T47D (cell line): Measurements from ENCODE around the gene FKBP2.

Experiments
- DNase-seq, 2 experiments: peaks; one replicate each; pipeline versions ENCODE4 v3.0.0 to v3.0.0-alpha.2; 2011 to 2012; ENCODE audit warnings: low read depth in 1 of 2, low spot score in 1 of 2
- JUND ChIP-seq: IDR thresholded peaks from 2 replicates; pipeline ENCODE4 v1.6.1; 2012; ENCODE audit warnings: low read depth
- in situ Hi-C: cut with HindIII; loops from 2 replicates; pipeline ENCODE4 v1.10.0; 2016; ENCODE audit warnings: low sequenced_read_pairs, low pct_unique_long_range_greater_than_20kb

The FKBP2 gene

GRCh38 chr11:64232182-64232966 is 8.5 kb upstream of the FKBP2 start:
- in situ Hi-C loops: no loop called here
- no peak for DNase-seq
- no peak for TF ChIP-seq JUND

DNA sequence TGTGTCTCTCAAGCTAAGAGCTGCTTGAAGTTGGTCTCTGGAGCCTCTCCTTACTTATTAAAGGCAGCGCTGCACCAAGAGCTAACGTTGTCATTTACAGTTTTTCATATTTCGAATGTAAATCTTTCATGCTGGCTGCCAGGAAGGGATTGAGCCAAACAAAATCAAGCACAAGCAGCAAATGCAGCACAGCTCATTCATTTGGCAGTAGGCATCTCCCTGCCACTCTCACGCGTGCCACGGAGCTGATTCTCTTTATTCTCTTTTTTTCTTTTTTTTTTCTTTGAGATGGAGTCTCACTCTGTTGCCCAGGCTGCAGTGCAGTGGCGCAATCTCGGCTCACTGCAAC is 8.0 kb upstream of the FKBP2 start:
- no peak for DNase-seq
- in situ Hi-C loops: no loop called here
- TF ChIP-seq JUND: no peak

DNA sequence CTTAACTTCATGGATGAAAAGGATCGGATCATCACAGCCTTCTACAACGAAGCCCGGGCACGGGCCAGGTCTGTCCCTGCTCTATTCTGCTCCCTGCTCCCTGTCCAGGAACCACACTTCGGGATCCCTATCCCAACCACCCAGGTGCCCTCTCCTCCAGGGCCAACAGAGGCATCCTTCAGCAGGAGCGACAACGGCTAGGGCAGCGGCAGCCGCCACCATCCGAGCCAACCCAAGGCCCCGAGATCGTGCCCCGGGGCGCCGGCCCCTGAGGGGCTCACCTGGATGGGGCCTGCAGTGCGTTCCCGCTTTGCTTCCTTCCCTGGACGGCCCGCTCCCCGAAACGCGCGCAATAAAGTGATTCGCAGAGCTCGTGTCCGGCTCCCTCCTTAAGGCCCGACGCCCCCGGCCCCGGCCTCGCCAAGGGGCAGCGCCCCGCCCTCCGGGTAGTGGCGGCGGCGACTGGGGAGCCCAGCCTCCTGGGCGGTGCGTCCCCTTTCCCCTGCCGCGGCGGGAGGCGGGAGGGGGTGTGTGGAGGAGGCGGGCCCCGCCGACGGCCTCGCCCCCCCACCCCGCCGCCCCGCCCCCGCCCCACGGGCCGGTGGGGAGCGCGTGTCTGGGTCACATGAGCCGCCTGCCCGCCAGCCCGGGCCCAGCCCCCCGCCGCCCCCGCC is 6.8 kb upstream of the FKBP2 start, which contains the start of gene VEGFB:
Gene VEGFB, plus strand, starts transcription at position 672 of the 674 bp plus-strand sequence. CDS start 250 bp downstream, outside the sequence.
- in situ Hi-C loops: no loop called here
- peak; percentile 67 to 81 for DNase-seq
- no peak for TF ChIP-seq JUND

GRCh38 chr11:64234647-64235379 is 6.1 kb upstream of the FKBP2 start:
- TF ChIP-seq JUND: no peak
- DNase-seq: peak in 1 of 2 experiments; percentile 52
- in situ Hi-C loops: no loop called here

GRCh38 chr11:64235437-64236161 is 5.3 kb upstream of the FKBP2 start:
- no peak for DNase-seq
- no peak for TF ChIP-seq JUND
- in situ Hi-C loops: no loop called here

DNA sequence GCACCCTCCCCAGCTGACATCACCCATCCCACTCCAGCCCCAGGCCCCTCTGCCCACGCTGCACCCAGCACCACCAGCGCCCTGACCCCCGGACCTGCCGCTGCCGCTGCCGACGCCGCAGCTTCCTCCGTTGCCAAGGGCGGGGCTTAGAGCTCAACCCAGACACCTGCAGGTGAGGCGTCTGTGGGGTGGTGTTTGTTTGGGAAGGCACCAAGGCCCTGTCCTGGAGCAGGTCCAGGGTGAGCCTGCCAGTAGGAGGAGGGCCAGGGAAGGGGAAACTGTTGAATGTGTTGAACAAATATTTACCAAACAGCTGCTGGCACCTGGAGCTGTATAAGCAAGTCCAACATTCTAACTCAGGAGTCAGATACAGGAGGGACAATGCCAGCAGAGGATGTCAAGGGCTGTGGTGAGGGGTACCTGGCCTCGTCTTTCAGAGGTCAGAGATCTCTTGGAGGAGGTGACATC is 3.4 kb upstream of the FKBP2 start:
- DNase-seq: peak; percentile 81 to 99
- no peak for TF ChIP-seq JUND
- in situ Hi-C loops: no loop called here

DNA sequence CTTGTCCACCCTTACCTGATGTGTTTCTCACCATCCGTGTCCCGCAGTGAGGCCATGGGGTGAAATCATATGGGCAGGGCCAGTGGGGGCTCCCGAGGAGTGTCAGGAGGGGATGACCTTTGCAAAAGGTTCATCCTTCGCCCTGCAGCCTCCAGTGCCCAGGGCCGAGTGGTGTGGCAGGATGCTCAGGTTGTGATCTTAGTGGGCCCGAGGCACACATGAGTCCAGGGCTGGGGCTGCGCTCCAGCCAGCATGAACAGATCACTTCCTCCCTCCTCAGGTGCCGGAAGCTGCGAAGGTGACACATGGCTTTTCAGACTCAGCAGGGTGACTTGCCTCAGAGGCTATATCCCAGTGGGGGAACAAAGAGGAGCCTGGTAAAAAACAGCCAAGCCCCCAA is 2.8 kb upstream of the FKBP2 start:
- in situ Hi-C loops: no loop called here
- TF ChIP-seq JUND: no peak
- DNase-seq: no peak

- no peak for DNase-seq
- in situ Hi-C loops: no loop called here
- no peak for TF ChIP-seq JUND
Observed at GRCh38 chr11:64238999-64239398, 1.9 kb upstream of the FKBP2 start.

DNA sequence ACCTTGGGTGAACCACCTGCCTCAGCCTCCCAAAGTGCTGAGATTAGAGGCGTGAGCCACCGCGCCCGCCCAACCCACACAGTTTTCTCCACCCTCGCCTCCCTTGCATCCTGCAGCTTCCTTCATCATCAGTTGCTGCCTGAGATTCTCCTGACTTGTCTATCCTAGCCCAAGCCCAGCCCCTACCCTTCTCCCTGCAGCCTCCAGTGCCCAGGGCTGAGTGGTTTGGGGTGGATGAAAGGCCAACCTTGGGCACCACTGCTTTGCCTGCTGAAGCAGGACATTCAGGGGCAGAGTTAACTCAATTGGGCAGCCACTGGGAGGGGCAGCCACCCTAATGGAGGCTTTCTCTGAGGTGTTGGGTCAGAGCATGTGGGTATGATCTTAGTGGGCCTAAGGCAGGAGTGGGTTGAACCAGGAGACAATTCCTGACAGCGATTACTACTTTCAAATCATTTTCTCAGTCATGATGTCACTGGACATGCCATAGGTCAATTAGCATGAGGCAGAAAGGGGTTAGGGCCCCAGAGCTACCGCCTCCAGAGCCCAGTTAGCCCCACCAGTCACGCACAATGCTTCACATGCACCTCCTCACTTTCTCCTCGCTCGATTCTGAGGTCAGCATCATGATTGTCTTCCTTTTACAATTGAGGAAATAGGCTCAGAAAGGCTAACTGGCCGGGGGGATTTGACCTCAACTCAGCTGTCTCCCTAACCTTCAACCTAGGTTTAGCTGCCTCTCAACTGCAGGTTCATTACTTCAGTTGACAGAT is 1.0 kb upstream of the FKBP2 start:
- DNase-seq: no peak
- in situ Hi-C loops: no loop called here
- no peak for TF ChIP-seq JUND

DNA sequence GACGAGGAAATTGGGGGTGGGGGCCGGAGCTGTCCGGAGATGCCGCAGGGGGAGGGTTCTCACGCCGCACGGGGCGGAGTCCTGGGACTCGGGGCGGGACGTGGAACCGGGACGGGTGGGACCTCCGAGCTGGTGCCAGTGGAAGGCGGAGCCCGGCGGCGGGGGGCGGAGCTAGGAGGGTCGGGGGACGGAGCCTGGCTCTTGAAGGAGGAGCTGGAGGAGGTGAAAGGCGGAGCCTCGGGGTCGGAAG is 271 bp downstream of the FKBP2 start:
- DNase-seq: peak in 1 of 2 experiments; percentile 90
- in situ Hi-C loops: no loop called here
- no peak for TF ChIP-seq JUND

GRCh38 chr11:64241491-64242374 is 838 bp downstream of the FKBP2 start:
- in situ Hi-C loops: no loop called here
- peak in 1 of 2 experiments; percentile 100 for DNase-seq
- no peak for TF ChIP-seq JUND
